ENCODE data around the gene ATXN1. TPM values are rescaled to one million over a fixed set of nuclear protein-coding genes. Genes with fewer than 3 reads are reported as not detected.

Gene ATXN1
- total RNA-seq, 1 donor from 2014 or later, result 18.4 TPM

DNA sequence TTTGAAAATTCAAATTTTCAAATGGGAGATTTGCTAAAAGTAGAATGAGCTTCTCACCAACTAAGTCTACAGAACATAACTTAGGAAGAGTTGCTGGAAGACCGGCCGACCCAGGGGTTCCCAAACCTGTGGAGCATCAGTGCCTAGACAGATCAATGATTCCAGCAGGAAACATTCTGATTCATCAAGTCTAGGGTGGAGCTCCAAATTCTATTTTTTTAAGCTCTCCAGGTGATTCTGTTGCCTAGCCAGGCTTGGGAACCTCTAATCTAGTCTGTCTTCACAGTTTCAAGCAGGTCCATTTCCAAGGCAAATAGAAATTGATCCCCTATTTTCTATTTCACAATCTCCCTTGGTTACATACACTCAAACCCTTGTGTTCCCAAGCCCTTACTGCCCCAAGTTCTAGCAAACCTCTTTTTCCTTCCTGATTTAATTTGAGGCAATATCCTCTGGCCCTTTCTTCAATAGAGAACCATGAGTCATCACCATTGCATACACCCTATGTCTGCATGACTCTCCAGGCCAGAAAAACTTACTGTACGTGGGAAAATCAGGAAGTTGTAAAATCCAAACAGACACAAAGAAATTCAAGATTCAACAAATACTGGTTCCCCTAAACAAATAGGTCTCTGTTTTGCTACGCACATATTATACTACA is 8.9 kb downstream of the ATXN1 start:
- no peaks in the 10 kb centered on the region for H3K27me3 ChIP-seq (ENCODE audit: control insufficient read depth, insufficient read depth, low read length)
- DNase-seq (ENCODE audit: low read depth) (peak; percentile 95), FAIRE-seq (no peak)
- no peak overlapping the region for H3K4me3 ChIP-seq (ENCODE audit: low read depth, low read length)
- TF ChIP-seq, protein P1, sequence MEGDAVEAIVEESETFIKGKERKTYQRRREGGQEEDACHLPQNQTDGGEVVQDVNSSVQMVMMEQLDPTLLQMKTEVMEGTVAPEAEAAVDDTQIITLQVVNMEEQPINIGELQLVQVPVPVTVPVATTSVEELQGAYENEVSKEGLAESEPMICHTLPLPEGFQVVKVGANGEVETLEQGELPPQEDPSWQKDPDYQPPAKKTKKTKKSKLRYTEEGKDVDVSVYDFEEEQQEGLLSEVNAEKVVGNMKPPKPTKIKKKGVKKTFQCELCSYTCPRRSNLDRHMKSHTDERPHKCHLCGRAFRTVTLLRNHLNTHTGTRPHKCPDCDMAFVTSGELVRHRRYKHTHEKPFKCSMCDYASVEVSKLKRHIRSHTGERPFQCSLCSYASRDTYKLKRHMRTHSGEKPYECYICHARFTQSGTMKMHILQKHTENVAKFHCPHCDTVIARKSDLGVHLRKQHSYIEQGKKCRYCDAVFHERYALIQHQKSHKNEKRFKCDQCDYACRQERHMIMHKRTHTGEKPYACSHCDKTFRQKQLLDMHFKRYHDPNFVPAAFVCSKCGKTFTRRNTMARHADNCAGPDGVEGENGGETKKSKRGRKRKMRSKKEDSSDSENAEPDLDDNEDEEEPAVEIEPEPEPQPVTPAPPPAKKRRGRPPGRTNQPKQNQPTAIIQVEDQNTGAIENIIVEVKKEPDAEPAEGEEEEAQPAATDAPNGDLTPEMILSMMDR (IDR thresholded peaks at IDR 0.05; ENCODE audit: insufficient read depth, low read length, severe bottlenecking), result no peak
- peaks cover 5% of the 10 kb centered on the region for H3K36me3 ChIP-seq (ENCODE audit: control insufficient read depth, insufficient read depth, low read length)

DNA sequence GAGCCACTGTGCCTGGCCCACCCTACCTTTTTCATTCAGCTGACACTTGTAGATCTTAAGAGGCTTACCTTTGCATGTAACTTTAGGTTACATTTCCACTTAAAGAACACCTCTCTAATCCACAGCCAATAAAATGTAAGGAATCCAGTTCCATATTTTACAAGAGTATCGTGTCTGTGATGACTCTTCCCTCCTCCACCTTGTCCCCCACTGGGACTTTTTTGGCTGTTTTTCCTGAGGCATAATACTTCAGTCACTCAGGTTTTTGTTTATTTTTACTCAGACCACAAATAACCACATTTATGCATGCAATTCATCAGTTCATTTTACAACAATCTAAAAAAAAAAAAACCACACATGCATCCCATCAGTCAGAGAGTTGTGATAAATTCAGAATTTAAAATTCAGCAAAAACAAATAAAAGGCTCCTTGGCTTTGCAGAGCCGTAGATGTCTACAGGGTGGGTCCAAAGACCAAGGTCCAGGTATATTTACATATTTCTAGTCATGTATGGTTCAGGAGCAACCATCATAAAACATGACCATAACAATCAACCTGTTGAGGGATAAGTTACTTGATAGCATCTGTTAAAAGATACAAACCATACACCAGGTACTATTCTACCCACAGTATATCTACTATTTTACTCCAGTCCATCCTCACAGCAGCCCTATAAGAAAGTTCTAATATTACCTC is 9.9 kb downstream of the ATXN1 start:
- FAIRE-seq (no peak), DNase-seq (ENCODE audit: low read depth) (peak; percentile 67)
- no peaks in the 10 kb centered on the region for H3K27me3 ChIP-seq (ENCODE audit: control insufficient read depth, insufficient read depth, low read length)
- H3K4me3 ChIP-seq (ENCODE audit: low read depth, low read length), result no peak overlapping the region
- TF ChIP-seq, protein P1 (IDR thresholded peaks at IDR 0.05; ENCODE audit: insufficient read depth, low read length, severe bottlenecking), result no peak
- peaks cover 5% of the 10 kb centered on the region for H3K36me3 ChIP-seq (ENCODE audit: control insufficient read depth, insufficient read depth, low read length)

DNA sequence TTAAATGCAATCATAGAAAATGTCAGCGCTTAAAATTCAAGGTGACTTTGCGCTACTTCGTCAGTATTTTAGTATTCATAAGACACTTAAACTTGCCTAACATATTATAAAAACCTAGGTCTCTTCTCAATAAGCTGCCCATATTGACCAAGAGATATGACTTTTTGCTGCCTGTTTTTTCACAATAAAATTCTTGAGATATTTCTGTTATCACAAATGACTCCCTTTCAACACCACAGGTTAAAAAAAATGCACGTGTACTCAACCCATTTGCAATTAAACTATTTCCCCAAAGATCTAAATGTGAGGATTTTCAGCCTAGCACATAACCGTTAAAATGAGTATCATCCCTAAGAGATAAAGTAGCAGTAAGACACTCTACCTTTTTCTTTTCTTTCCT is 10.7 kb downstream of the ATXN1 start:
- DNase-seq (ENCODE audit: low read depth), result no peak
- TF ChIP-seq, protein P1 (IDR thresholded peaks at IDR 0.05; ENCODE audit: insufficient read depth, low read length, severe bottlenecking), result no peak
- H3K27me3 ChIP-seq (ENCODE audit: control insufficient read depth, insufficient read depth, low read length), result no peaks in the 10 kb centered on the region
- no peak for FAIRE-seq
- H3K4me3 ChIP-seq (ENCODE audit: low read depth, low read length), result no peak overlapping the region
- H3K36me3 ChIP-seq (ENCODE audit: control insufficient read depth, insufficient read depth, low read length), result peaks cover 5% of the 10 kb centered on the region

DNA sequence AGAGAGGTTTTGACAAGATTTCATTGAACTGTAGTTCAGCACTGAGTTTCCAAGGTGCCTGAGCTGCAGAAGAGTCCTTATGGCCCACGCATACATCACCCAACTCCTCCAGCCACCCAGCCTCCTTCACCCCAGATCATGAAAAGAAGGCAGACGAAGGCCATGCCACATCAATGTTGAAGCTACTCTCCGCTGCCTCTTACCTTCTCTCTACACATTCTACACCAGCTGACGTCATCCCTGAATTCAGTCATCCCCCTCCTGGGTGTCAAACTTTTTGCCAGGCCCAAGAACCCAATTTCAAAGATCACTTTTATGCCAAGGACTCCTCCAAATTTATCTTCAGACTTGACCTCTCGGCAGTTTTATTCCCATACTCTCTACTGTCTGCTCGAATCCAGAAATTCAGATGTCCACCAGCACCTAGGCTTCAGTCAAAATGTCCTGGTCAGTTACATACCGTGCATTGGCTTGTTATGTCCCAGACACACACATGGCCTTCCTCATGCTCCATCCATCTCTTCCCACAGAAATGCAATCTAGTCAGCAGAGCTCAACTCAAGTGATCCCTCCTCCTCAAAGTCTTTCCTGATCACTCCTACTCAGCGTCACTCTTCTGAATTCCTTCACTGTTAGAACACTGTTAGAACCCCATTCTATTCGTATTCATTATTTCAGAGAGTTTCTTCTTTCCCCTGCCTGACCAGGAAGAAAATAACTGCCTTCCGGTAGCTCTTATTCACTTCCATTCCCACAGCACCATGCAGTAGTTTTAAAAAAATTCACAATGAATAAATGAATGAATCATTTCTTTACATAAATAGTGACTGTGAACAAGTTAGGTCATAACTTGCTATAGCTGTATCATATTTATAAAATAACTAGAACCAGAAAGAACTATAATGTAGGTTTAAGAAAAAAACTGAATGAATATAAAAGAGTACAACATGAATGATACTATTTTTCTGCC is 11.5 kb downstream of the ATXN1 start:
- H3K27me3 ChIP-seq (ENCODE audit: control insufficient read depth, insufficient read depth, low read length), result no peaks in the 10 kb centered on the region
- FAIRE-seq (peak; percentile 28), DNase-seq (ENCODE audit: low read depth) (peak; percentile 85)
- no peak overlapping the region for H3K4me3 ChIP-seq (ENCODE audit: low read depth, low read length)
- peaks cover 5% of the 10 kb centered on the region for H3K36me3 ChIP-seq (ENCODE audit: control insufficient read depth, insufficient read depth, low read length)
- TF ChIP-seq, protein P1 (IDR thresholded peaks at IDR 0.05; ENCODE audit: insufficient read depth, low read length, severe bottlenecking), result no peak

DNA sequence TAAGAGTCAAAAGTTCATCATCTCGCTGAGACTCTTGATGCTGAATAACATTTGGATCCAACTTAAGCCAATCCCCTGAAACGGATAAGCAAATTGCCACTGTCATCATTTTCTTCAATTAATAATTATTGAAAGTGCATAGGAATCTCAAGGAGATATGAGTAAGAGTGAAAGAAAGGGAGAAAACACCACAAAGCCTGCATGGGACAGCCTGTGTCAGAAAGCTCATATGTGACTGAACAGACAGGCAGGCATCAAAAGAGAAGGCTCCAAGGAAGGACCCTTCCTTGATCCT is 13.3 kb downstream of the ATXN1 start:
- TF ChIP-seq, protein P1 (IDR thresholded peaks at IDR 0.05; ENCODE audit: insufficient read depth, low read length, severe bottlenecking), result no peak
- FAIRE-seq (no peak), DNase-seq (ENCODE audit: low read depth) (no peak)
- no peaks in the 10 kb centered on the region for H3K27me3 ChIP-seq (ENCODE audit: control insufficient read depth, insufficient read depth, low read length)
- H3K36me3 ChIP-seq (ENCODE audit: control insufficient read depth, insufficient read depth, low read length), result peaks cover 4% of the 10 kb centered on the region
- no peak overlapping the region for H3K4me3 ChIP-seq (ENCODE audit: low read depth, low read length)
